Astrocyte (in vitro differentiated cells and primary cell): ENCODE results near the gene CHST11.

Experiments
- CTCF ChIP-seq: IDR thresholded peaks from 2 replicates; pipeline ENCODE4 v1.5.1; 2011; ENCODE audit warnings: low read depth, mild to moderate bottlenecking, inconsistent platforms, low read length, moderate library complexity; ENCODE audit not compliant: insufficient read depth
- EZH2 ChIP-seq: IDR thresholded peaks from 2 replicates; pipeline ENCODE4 v1.6.1; 2012; ENCODE audit warnings: mild to moderate bottlenecking, low read length, inconsistent platforms; ENCODE audit not compliant: insufficient read depth

- TF ChIP-seq CTCF (no peak), EZH2 (no peak)
Measured at GRCh38 chr12:104622928-104623327, 166.2 kb downstream of the CHST11 start.
